Memory B cell (primary cell): ENCODE measurements around the gene STXBP6.

Source experiments
- ATAC-seq: fragments of 150-1000 bp; cut with Tn5 transposase; 2 replicates; pipeline ENCODE4 v1.10.0; 2021; ENCODE audit warnings: low read depth, mild to moderate bottlenecking, moderate library complexity
- DNase-seq, 2 donors: peaks; one replicate each; pipeline ENCODE4 v3.0.0; 2022; ENCODE audit warnings: low spot score in 2 of 2
- H3K27ac Mint-ChIP-seq: one replicate; pipeline ENCODE4 v1.8.0; 2022; ENCODE audit warnings: mild to moderate bottlenecking, moderate library complexity, mixed read lengths
- H3K27me3 Mint-ChIP-seq: one replicate; pipeline ENCODE4 v1.8.0; 2022; ENCODE audit warnings: mixed read lengths
- H3K36me3 Mint-ChIP-seq: one replicate; pipeline ENCODE4 v1.8.0; 2022; ENCODE audit warnings: mild to moderate bottlenecking, mixed read lengths
- H3K4me1 Mint-ChIP-seq: one replicate; pipeline ENCODE4 v1.8.0; 2022; ENCODE audit warnings: mixed read lengths
- H3K4me3 Mint-ChIP-seq: one replicate; pipeline ENCODE4 v1.8.0; 2022; ENCODE audit warnings: mild to moderate bottlenecking, moderate library complexity, mixed read lengths
- H3K9me3 Mint-ChIP-seq: one replicate; pipeline ENCODE4 v1.8.0; 2022; ENCODE audit warnings: mixed read lengths

Gene STXBP6

GRCh38 chr14:25069879-25070278 is 19.9 kb upstream of the STXBP6 start:
- ATAC-seq, result no peak
- peaks cover 4% of the 10 kb centered on the region for H3K27me3 Mint-ChIP-seq
- no peak for DNase-seq
- no peak overlapping the region for H3K4me3 Mint-ChIP-seq
- no peaks in the 10 kb centered on the region for H3K9me3 Mint-ChIP-seq
- no peaks in the 10 kb centered on the region for H3K36me3 Mint-ChIP-seq
- no peaks in the 10 kb centered on the region for H3K4me1 Mint-ChIP-seq
- no peak overlapping the region for H3K27ac Mint-ChIP-seq

DNA sequence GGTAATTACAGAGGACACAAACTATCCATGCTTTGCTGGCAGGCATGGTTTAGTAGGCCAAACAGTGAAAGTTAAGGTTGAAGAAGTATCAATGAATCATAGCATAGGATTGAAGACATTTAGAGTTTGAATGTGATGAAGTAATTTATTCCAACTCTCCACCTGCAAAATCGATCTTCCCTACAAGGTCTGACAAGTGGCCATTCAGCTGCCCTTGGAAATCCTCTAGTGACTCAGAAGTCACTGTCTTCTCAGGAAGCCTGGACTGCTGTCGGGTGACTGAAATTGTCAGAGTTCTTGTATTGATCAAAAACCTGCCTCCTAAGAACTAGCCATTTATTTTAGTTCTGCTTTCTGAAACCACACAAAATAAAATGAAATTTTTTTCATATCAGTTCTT is 17.7 kb upstream of the STXBP6 start:
- no peaks in the 10 kb centered on the region for H3K4me1 Mint-ChIP-seq
- ATAC-seq, result no peak
- no peak for DNase-seq
- no peak overlapping the region for H3K4me3 Mint-ChIP-seq
- H3K27ac Mint-ChIP-seq, result no peak overlapping the region
- H3K9me3 Mint-ChIP-seq, result no peaks in the 10 kb centered on the region
- no peaks in the 10 kb centered on the region for H3K36me3 Mint-ChIP-seq
- peaks cover 4% of the 10 kb centered on the region for H3K27me3 Mint-ChIP-seq

GRCh38 chr14:25062022-25062321 is 12.0 kb upstream of the STXBP6 start:
- Mint-ChIP-seq H3K9me3 (no peaks in the 10 kb centered on the region), H3K4me3 (no peak overlapping the region), H3K4me1 (no peaks in the 10 kb centered on the region), H3K27me3 (peaks cover 6% of the 10 kb centered on the region), H3K27ac (no peak overlapping the region), H3K36me3 (no peaks in the 10 kb centered on the region)
- DNase-seq, result no peak
- ATAC-seq, result no peak

DNA sequence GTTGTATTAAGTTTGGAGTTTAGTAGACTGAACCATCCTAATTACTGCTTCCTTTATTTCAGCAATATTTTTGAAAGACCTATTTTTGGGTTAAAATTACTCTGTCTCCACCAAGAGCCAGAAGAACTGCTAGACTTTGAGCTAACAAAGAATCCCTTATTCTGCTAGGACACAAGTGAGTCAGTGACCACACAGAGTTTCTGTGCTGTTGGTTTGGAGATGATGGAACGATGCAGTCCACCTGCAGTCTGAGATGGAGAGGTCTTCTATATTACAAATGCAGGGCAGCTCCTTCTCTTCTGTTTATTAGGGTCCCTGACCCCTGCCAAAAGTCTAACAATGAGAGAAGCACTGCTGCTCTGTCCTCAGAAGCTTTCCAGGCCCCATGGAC is 6.7 kb upstream of the STXBP6 start:
- Mint-ChIP-seq H3K36me3 (no peaks in the 10 kb centered on the region), H3K27me3 (peaks cover 12% of the 10 kb centered on the region), H3K27ac (no peak overlapping the region), H3K4me1 (no peaks in the 10 kb centered on the region), H3K9me3 (no peaks in the 10 kb centered on the region), H3K4me3 (no peak overlapping the region)
- DNase-seq, result no peak
- ATAC-seq, result no peak

DNA sequence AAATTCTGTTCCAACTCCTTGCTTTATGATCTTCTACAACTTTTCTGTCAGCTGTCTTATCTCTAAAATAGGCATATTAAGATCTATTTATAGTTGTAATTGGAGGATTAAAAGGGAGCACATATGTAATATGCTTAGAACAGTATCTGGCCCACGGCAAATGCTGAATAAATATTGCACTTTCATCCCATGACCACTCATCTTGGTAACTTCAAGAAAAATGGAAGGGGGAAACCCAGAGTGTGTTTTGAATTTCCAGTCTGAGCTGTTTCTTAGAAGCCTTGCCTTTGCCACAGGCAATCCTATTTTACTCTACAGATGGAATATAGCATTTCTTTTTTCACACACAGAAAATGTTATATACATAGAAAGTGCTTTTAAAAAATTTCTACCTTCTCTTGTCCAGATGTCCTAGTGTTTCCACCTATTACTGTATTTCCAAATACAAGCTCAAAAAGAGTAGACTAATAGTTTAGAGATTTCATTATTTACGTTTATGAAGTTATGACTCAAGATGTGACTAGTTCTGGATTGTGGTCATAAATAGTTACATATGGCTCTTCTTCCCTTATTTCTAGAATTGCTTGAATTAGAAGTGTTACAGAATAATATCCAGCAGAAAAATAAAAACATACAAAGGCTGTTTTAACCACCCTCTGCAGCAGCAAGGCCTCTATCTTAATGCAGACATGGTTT is 6.2 kb upstream of the STXBP6 start:
- no peak for DNase-seq
- no peak overlapping the region for H3K27ac Mint-ChIP-seq
- H3K4me1 Mint-ChIP-seq, result no peaks in the 10 kb centered on the region
- no peak for ATAC-seq
- no peaks in the 10 kb centered on the region for H3K9me3 Mint-ChIP-seq
- H3K36me3 Mint-ChIP-seq, result no peaks in the 10 kb centered on the region
- H3K4me3 Mint-ChIP-seq, result no peak overlapping the region
- peaks cover 15% of the 10 kb centered on the region for H3K27me3 Mint-ChIP-seq

- H3K27ac Mint-ChIP-seq, result no peak overlapping the region
- H3K4me3 Mint-ChIP-seq, result no peak overlapping the region
- DNase-seq (no peak), ATAC-seq (no peak)
- H3K4me1 Mint-ChIP-seq, result no peaks in the 10 kb centered on the region
- peaks cover 18% of the 10 kb centered on the region for H3K27me3 Mint-ChIP-seq
- H3K36me3 Mint-ChIP-seq, result no peaks in the 10 kb centered on the region
- no peaks in the 10 kb centered on the region for H3K9me3 Mint-ChIP-seq
These were observed 5.1 kb upstream of the STXBP6 start for GRCh38 chr14:25055005-25055404.

GRCh38 chr14:25053585-25053984 is 3.6 kb upstream of the STXBP6 start:
- Mint-ChIP-seq H3K27me3 (peaks cover 22% of the 10 kb centered on the region), H3K27ac (no peak overlapping the region), H3K4me1 (peaks cover 3% of the 10 kb centered on the region), H3K36me3 (peaks cover 2% of the 10 kb centered on the region), H3K4me3 (no peak overlapping the region), H3K9me3 (no peaks in the 10 kb centered on the region)
- no peak for ATAC-seq
- DNase-seq, result no peak

DNA sequence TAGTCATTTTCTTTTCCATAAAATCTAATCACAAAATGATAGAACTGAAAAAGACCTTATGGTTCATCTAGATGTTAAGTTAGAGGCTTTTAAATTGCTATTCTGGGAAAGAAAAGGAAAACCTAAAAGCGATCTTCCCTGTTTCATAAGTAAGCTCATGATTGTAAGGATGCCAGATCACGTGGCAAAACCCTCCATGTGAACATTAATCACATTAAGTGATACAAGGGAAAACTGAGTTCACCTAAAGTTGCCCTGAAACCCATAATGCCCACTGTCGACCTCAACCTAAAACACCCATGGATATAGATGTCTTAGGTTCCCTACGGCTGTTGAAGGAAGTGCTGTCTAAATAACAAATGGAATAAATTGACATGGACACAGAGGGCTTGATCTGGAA is 3.0 kb upstream of the STXBP6 start:
- peaks cover 27% of the 10 kb centered on the region for H3K27me3 Mint-ChIP-seq
- H3K4me3 Mint-ChIP-seq, result no peak overlapping the region
- peaks cover 3% of the 10 kb centered on the region for H3K4me1 Mint-ChIP-seq
- DNase-seq, result no peak
- no peak for ATAC-seq
- H3K9me3 Mint-ChIP-seq, result no peaks in the 10 kb centered on the region
- H3K36me3 Mint-ChIP-seq, result peaks cover 2% of the 10 kb centered on the region
- no peak overlapping the region for H3K27ac Mint-ChIP-seq

GRCh38 chr14:25052385-25052784 is 2.4 kb upstream of the STXBP6 start:
- DNase-seq (no peak), ATAC-seq (no peak)
- Mint-ChIP-seq H3K4me1 (peaks cover 3% of the 10 kb centered on the region), H3K27ac (no peak overlapping the region), H3K4me3 (no peak overlapping the region), H3K27me3 (peaks cover 32% of the 10 kb centered on the region), H3K9me3 (no peaks in the 10 kb centered on the region), H3K36me3 (peaks cover 2% of the 10 kb centered on the region)

DNA sequence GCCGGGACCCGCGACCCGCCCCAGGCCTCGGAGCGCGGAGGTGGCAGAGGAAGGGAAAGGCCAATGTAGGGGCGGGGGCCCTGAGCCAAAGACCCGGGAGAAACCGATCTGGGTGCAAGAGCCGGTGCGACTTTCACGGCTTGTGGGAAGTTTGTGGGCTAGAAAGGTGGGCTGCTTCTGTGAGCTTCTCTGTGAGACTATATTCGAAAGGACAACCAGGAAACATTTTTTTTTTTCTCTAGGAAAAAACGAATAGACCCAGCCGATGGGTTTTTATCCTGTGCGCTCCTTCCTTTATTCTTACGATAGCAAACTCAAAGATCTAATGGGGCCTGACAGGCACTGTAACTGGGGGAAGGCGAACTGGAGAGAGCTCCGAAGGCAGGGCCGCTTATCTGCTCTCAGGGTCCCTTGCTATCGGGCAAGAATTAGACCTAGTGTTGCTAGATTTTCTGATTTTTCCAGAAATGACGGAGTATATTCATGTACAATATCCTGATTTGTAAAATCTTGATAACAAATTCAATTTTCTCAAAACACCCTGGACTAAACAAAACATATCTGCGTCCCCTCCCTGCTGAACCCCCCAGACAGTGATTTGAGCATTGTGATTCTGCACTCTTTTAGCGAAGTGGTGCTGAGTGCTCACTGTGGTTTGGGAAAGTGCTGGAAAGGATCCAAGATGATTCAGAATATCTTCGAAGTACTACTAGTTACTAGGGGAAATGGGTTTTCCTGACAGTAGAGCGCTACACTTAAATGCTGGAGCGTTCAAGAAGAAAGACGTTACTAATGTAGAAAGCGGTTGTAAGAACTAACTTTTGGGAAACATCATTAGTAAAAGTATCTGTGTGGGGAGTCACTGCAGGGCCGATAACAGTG is 563 bp upstream of the STXBP6 start:
- Mint-ChIP-seq H3K27ac (no peak overlapping the region), H3K27me3 (peaks cover 33% of the 10 kb centered on the region), H3K4me3 (peak overlapping the region; percentile 50), H3K4me1 (peaks cover 3% of the 10 kb centered on the region), H3K9me3 (no peaks in the 10 kb centered on the region), H3K36me3 (peaks cover 2% of the 10 kb centered on the region)
- ATAC-seq (no peak), DNase-seq (no peak)

DNA sequence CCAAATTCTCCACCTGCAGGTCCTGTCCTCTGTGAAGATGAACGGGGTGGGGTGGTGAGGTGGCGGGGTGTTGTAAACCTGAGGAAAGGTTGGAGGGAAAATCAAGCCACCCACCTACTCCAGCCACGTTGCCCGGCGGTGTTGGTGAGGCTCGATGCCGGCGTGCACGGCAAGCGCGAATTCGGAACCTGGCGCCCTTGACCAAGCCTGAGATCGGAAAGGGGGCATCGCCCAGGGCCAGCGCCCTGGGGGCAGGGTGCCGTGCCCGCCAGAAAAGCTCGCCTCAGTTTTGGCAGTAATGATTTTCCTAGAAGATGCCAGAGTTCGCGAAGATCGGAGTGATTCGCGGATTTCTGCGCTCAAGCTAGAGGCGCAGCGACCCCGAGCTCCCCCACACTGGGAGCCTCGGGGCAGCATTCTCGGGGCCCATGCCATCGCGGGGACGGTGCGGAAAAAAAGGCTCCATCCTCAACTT is 817 bp downstream of the STXBP6 start:
- Mint-ChIP-seq H3K36me3 (peaks cover 2% of the 10 kb centered on the region), H3K4me1 (peaks cover 3% of the 10 kb centered on the region), H3K27ac (no peak overlapping the region), H3K27me3 (peaks cover 30% of the 10 kb centered on the region), H3K9me3 (no peaks in the 10 kb centered on the region), H3K4me3 (peak overlapping the region; percentile 59)
- DNase-seq (no peak), ATAC-seq (no peak)

- no peak overlapping the region for H3K27ac Mint-ChIP-seq
- H3K27me3 Mint-ChIP-seq, result peaks cover 30% of the 10 kb centered on the region
- no peaks in the 10 kb centered on the region for H3K9me3 Mint-ChIP-seq
- peaks cover 3% of the 10 kb centered on the region for H3K4me1 Mint-ChIP-seq
- ATAC-seq (no peak), DNase-seq (no peak)
- peaks cover 2% of the 10 kb centered on the region for H3K36me3 Mint-ChIP-seq
- H3K4me3 Mint-ChIP-seq, result peak overlapping the region; percentile 59
These were observed 1.6 kb downstream of the STXBP6 start for GRCh38 chr14:25048170-25049016.

DNA sequence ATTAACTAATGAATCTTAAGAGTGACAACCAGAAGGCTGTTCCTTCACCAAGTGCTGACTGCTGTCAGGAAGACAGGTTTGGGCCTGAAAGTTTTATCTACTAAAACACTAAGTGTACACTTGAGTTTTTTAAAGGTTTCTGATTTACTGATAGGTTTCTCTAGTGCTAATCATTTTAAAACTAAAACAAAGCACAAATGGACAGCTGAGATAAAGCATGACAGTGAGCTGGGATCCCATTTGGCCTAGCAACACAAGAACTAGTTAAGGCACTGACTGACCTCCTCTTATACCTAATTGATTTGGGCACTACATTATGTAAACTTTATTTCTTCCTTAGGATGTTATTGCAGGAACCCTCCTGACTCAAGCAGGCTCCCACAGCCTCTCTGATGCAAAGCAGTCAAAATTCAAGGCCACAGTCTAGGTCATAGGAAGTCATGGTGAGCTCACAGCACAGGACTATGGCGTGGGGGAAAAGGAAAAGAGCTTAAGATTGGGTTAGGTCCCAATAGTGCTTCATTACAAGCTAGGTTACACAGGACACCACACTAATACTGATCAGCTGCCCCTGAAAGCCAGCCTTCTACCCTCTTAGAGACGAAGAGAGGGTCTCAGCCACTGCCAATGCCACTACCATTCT is 3.5 kb downstream of the STXBP6 start:
- peaks cover 3% of the 10 kb centered on the region for H3K4me1 Mint-ChIP-seq
- H3K9me3 Mint-ChIP-seq, result no peaks in the 10 kb centered on the region
- H3K4me3 Mint-ChIP-seq, result no peak overlapping the region
- no peak for ATAC-seq
- no peak for DNase-seq
- no peak overlapping the region for H3K27ac Mint-ChIP-seq
- H3K36me3 Mint-ChIP-seq, result peaks cover 2% of the 10 kb centered on the region
- H3K27me3 Mint-ChIP-seq, result peaks cover 25% of the 10 kb centered on the region
